Activated gamma-delta T cell (primary cell): ENCODE measurements around the gene SDHAF2.
"Not testable (repeated sequence)": the region's sequence is repeated elsewhere in the genome, so short reads cannot be mapped to it uniquely, and the experiment has no call there.

ENCODE experiments used
- DNase-seq: peaks from one replicate; lab custom pipeline; 2025; lab: John Stamatoyannopoulos, UW

Gene SDHAF2

GRCh38 chr11:61425367-61426131, 4.4 kb upstream of the SDHAF2 start:
- no peak for DNase-seq

GRCh38 chr11:61429346-61429690, 606 bp upstream of the SDHAF2 start:
- peak; percentile 69 for DNase-seq

- DNase-seq = not testable (repeated sequence)
Observed at GRCh38 chr11:61430839-61431238, 915 bp downstream of the SDHAF2 start.

GRCh38 chr11:61437496-61437895, 7.6 kb downstream of the SDHAF2 start:
- no peak for DNase-seq

- no peak for DNase-seq
Observed at GRCh38 chr11:61439615-61440014, 9.7 kb downstream of the SDHAF2 start.

- no peak for DNase-seq
Observed at GRCh38 chr11:61442616-61443015, 12.7 kb downstream of the SDHAF2 start.

GRCh38 chr11:61445516-61445915, 15.6 kb downstream of the SDHAF2 start:
- DNase-seq = no peak

- no peak for DNase-seq
Observed at GRCh38 chr11:61446211-61446651, 16.3 kb downstream of the SDHAF2 start.

- DNase-seq = no peak
Observed at GRCh38 chr11:61447601-61448551, 18.0 kb downstream of the SDHAF2 start.

GRCh38 chr11:61448552-61448927, 18.6 kb downstream of the SDHAF2 start:
- DNase-seq = no peak

GRCh38 chr11:61452825-61453224, 22.9 kb downstream of the SDHAF2 start:
- no peak for DNase-seq

GRCh38 chr11:61453695-61454094, 23.8 kb downstream of the SDHAF2 start:
- no peak for DNase-seq

GRCh38 chr11:61454520-61454919, 24.6 kb downstream of the SDHAF2 start:
- DNase-seq = no peak

GRCh38 chr11:61460474-61460881, 30.6 kb downstream of the SDHAF2 start:
- DNase-seq = no peak

- no peak for DNase-seq
Observed at GRCh38 chr11:61460986-61461385, 31.1 kb downstream of the SDHAF2 start.

- DNase-seq = not testable (repeated sequence)
Observed at GRCh38 chr11:61467602-61468001, 37.7 kb downstream of the SDHAF2 start.

- no peak for DNase-seq
Observed at GRCh38 chr11:61468002-61468401, 38.1 kb downstream of the SDHAF2 start.

GRCh38 chr11:61472282-61472681, 42.4 kb downstream of the SDHAF2 start:
- DNase-seq = no peak

GRCh38 chr11:61472868-61473267, 42.9 kb downstream of the SDHAF2 start:
- DNase-seq = no peak

GRCh38 chr11:61473370-61474012, 43.6 kb downstream of the SDHAF2 start:
- no peak for DNase-seq

- DNase-seq = no peak
Observed at GRCh38 chr11:61474013-61474643, 44.2 kb downstream of the SDHAF2 start.

- DNase-seq = no peak
Observed at GRCh38 chr11:61475433-61475832, 45.5 kb downstream of the SDHAF2 start.
